Measurements from ENCODE around the gene DLG1.

The DLG1 gene

DNA sequence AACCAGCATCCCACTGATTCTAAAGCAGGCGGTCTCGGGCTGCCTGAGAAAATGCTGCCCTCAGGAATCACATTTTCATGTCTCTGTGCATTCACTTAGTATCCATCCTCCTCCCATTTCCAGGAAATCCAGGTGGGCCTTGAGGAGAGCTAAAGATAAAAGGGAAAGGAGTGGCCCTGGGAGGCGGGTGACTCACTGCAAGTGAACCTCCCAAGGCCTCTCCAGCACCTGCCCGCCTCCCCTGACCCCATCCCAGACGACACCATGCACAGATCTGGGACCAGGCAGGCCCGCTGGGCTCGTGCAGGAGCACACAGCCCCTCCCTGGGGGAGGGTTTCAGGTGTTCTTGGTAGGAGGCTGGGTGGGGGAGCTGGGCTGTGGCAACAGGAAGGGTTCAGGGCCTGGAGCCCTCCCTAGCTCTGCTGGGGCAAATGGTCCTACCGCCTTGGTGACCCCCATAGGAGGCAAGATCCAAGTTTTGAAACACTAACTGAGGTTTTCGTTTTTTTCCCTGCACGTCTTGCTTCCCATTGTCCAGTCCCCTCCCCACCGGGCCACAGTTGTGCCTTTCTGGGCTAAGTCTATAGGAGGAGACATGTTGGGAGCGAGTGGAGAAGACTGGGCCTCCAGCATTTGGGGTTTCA is 291.0 kb downstream of the DLG1 start:
- Mint-ChIP-seq H3K9me3 (no peaks in the 10 kb centered on the region), H3K27ac (no peak overlapping the region), H3K4me1 (peaks cover 17% of the 10 kb centered on the region), H3K4me3 (no peak overlapping the region), H3K36me3 (no peaks in the 10 kb centered on the region)
- DNase-seq (ENCODE audit: low spot score in 2 of 2) (no peak), ATAC-seq (no peak)

- DNase-seq (ENCODE audit: low spot score in 2 of 2): no peak
- ATAC-seq: no peak
- peaks cover 17% of the 10 kb centered on the region for H3K4me1 Mint-ChIP-seq
- no peak overlapping the region for H3K27ac Mint-ChIP-seq
- H3K9me3 Mint-ChIP-seq: no peaks in the 10 kb centered on the region
- H3K4me3 Mint-ChIP-seq: no peak overlapping the region
- no peaks in the 10 kb centered on the region for H3K36me3 Mint-ChIP-seq
Measured at GRCh38 chr3:197006860-197007259, 291.6 kb downstream of the DLG1 start.

- no peak for DNase-seq (ENCODE audit: low spot score in 2 of 2)
- no peak overlapping the region for H3K4me3 Mint-ChIP-seq
- no peak for ATAC-seq
- H3K4me1 Mint-ChIP-seq: peaks cover 17% of the 10 kb centered on the region
- no peaks in the 10 kb centered on the region for H3K36me3 Mint-ChIP-seq
- peak overlapping the region; percentile 40 for H3K27ac Mint-ChIP-seq
- no peaks in the 10 kb centered on the region for H3K9me3 Mint-ChIP-seq
Measured at GRCh38 chr3:197006446-197006845, 292.0 kb downstream of the DLG1 start.

GRCh38 chr3:197003461-197004385 is 294.7 kb downstream of the DLG1 start:
- ATAC-seq (peak; percentile 17), DNase-seq (ENCODE audit: low spot score in 2 of 2) (peak in 1 of 2 donors; percentile 65)
- Mint-ChIP-seq H3K4me1 (peaks cover 17% of the 10 kb centered on the region), H3K9me3 (no peaks in the 10 kb centered on the region), H3K27ac (peak overlapping the region; percentile 85), H3K36me3 (peaks cover 6% of the 10 kb centered on the region), H3K4me3 (peak overlapping the region; percentile 73)

GRCh38 chr3:197002701-197003454 is 295.5 kb downstream of the DLG1 start:
- Mint-ChIP-seq H3K9me3 (no peaks in the 10 kb centered on the region), H3K4me1 (peaks cover 17% of the 10 kb centered on the region), H3K36me3 (peaks cover 6% of the 10 kb centered on the region), H3K4me3 (peak overlapping the region; percentile 73), H3K27ac (peak overlapping the region; percentile 85)
- DNase-seq (ENCODE audit: low spot score in 2 of 2) (peak; percentile 87 to 90), ATAC-seq (peak; percentile 86)

GRCh38 chr3:197001972-197002700 is 296.3 kb downstream of the DLG1 start:
- ATAC-seq (no peak), DNase-seq (ENCODE audit: low spot score in 2 of 2) (no peak)
- no peaks in the 10 kb centered on the region for H3K9me3 Mint-ChIP-seq
- peaks cover 17% of the 10 kb centered on the region for H3K4me1 Mint-ChIP-seq
- peaks cover 6% of the 10 kb centered on the region for H3K36me3 Mint-ChIP-seq
- peak overlapping the region; percentile 85 for H3K27ac Mint-ChIP-seq
- peak overlapping the region; percentile 59 for H3K4me3 Mint-ChIP-seq

DNA sequence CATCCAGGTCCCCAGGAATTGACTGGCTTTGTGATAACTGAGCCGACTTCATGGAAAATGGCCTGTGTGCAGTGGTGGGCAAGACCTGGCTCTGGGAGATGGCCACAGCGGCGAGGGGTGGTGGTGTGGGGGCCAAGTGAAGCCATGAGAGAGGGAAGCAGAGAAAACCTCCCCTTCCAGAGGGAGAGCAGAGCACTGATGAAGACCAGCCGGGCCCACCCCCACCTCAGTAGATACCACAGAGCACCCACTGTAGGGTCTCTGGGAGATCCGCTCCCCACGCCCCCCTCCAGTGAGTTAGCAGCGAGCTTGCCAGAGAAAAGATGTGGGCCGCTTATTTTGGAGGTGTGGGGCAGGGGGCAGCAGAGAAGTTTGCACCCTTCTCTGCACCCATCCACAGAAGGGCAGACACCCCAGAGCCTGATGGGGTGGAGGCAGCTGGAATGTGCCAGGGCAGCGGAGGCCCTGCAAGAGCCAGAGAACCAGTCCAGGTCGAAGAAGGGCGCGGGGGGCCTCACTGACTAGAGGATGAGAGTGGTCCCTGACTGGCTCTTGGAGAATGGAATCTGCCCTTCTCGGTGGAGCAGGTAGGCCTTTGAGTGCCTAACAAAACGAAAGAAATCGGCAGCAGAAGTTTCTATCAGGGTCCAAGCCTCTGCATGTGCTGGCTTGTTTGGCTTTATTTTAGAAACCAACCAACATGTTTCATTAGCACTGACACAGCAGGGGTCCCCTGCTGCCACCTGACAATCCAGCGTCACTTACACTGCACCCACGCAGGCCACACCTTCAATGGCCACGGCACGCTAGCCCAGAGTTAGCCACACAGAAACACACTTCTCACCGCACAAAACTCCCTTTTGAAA is 297.1 kb downstream of the DLG1 start:
- Mint-ChIP-seq H3K27ac (peak overlapping the region; percentile 85), H3K4me1 (peaks cover 17% of the 10 kb centered on the region), H3K36me3 (peaks cover 6% of the 10 kb centered on the region), H3K9me3 (no peaks in the 10 kb centered on the region), H3K4me3 (peak overlapping the region; percentile 59)
- DNase-seq (ENCODE audit: low spot score in 2 of 2): no peak
- no peak for ATAC-seq

- no peak for ATAC-seq
- Mint-ChIP-seq H3K27ac (no peak overlapping the region), H3K36me3 (peaks cover 6% of the 10 kb centered on the region), H3K4me3 (no peak overlapping the region), H3K4me1 (peaks cover 13% of the 10 kb centered on the region), H3K9me3 (no peaks in the 10 kb centered on the region)
- DNase-seq (ENCODE audit: low spot score in 2 of 2): no peak
Measured at GRCh38 chr3:197000211-197000610, 298.2 kb downstream of the DLG1 start.

DNA sequence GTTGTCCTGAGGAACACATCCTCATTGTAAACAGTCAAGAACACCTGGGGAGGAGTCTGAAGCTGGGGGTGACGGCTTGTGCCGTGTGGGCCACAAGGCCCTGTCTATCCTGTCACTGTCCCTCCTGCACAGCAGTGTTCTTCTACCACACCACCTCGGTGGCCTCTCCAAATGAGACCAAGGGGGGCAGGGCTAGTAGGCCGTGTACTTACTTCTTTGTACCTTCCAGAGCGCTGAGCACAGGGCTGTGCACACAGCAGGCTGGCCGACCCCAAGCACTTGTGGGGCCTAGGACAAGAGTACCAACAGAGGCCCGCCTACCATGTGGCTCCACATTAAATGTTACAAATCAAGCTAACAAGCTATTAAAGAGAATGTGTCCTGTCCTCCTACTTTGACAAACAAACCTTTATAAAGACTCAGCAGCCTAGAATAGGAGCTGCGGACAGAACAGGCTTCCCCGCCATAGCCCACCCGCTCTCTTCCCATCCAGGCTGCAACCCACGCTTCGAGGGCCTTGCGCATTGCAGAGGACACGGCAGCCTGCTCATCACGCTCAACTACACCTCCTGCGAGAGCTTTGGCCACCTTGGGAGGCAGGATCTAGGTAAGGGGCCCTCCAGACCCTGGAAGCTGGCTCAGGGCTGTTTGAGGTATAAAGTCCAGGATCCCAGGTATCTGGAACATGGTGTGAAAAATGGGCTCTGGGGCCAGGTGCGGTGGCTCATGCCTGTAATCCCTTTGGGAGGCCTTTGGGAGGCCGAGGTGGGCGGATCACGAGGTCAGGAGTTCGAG is 299.2 kb downstream of the DLG1 start:
- DNase-seq (ENCODE audit: low spot score in 2 of 2) (no peak), ATAC-seq (no peak)
- H3K4me3 Mint-ChIP-seq: no peak overlapping the region
- peaks cover 6% of the 10 kb centered on the region for H3K36me3 Mint-ChIP-seq
- no peak overlapping the region for H3K27ac Mint-ChIP-seq
- H3K4me1 Mint-ChIP-seq: peaks cover 4% of the 10 kb centered on the region
- no peaks in the 10 kb centered on the region for H3K9me3 Mint-ChIP-seq

DNA sequence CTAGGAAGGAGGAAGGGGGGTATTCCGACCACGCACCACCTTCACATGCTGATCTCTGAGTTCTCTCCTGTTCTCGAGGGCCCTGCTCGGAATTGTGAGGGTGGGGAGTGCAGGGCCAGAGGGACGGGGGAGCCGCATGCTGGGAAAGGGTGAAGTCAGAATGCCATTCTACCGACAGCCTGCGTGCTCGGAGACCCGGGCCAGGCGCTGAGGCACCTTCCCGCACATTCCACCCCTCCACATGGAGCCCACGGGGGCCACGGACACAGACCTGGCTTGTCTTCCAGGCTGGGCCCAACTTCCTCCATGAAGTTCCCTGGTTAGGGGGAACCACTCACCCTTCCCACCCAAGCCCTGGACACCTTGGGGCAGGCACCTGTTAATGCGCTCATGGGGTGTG is 301.1 kb downstream of the DLG1 start:
- no peak for DNase-seq (ENCODE audit: low spot score in 2 of 2)
- ATAC-seq: no peak
- Mint-ChIP-seq H3K4me1 (no peaks in the 10 kb centered on the region), H3K36me3 (peaks cover 6% of the 10 kb centered on the region), H3K27ac (no peak overlapping the region), H3K9me3 (no peaks in the 10 kb centered on the region), H3K4me3 (no peak overlapping the region)

GRCh38 chr3:196996454-196997265 is 301.8 kb downstream of the DLG1 start:
- H3K4me3 Mint-ChIP-seq: no peak overlapping the region
- no peak for ATAC-seq
- no peak overlapping the region for H3K27ac Mint-ChIP-seq
- H3K36me3 Mint-ChIP-seq: peaks cover 6% of the 10 kb centered on the region
- no peaks in the 10 kb centered on the region for H3K4me1 Mint-ChIP-seq
- no peak for DNase-seq (ENCODE audit: low spot score in 2 of 2)
- no peaks in the 10 kb centered on the region for H3K9me3 Mint-ChIP-seq

DNA sequence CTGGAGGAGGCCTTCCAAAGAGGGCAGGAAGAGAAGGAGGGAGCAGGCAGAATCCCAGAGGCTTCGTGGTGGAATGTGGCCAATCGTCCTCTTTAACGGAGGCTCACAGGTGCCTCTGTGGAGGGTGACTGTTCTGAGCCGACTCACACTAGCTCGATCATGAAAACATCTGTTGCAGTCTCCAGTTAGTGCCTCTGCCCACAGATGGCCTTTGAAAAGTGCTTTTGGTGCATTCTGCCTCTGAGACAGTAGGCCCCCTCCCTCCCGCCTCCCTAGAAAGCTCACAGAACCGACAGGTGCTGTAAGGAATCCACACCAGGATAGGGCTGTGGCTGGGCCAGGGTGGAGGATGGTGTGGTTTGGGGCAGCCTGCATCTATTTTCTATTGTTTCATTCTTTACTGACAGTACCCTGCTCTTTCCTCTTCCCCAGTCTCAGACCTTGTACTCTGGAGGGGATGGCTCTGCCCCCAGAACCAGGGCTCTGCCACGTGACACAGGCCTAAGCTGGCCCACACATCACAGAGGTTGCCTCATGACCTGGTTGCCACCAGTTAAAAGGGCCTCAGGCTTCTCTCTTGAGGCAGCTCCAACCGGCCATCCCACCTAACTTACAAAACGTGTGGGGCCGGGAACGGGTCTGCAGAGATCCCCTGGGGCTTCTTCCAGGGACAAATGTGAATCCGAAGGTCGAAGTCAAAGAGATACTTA is 302.6 kb downstream of the DLG1 start:
- Mint-ChIP-seq H3K4me1 (no peaks in the 10 kb centered on the region), H3K9me3 (no peaks in the 10 kb centered on the region), H3K27ac (no peak overlapping the region), H3K4me3 (no peak overlapping the region), H3K36me3 (peaks cover 1% of the 10 kb centered on the region)
- DNase-seq (ENCODE audit: low spot score in 2 of 2) (no peak), ATAC-seq (no peak)
